PC-3 (cell line): ENCODE results near the gene PARG. TPM values are rescaled to one million over a fixed set of nuclear protein-coding genes. Genes with fewer than 3 reads are reported as not detected.
A peak's percentile ranks its signal among the peaks of the same experiment; 100 is the strongest.
"Not testable (repeated sequence)": the region's sequence is repeated elsewhere in the genome, so short reads cannot be mapped to it uniquely, and the experiment has no call there.

Experiments used
- ATAC-seq: fragments of 200-7000 bp; cut with Tn5 transposase; 2 replicates; pipeline ENCODE4 v1.9.1; 2020; ENCODE audit warnings: mild to moderate bottlenecking, moderate library complexity
- BruUV-seq: library from RNA; stranded (reverse); fragments of 400-500 nt; replicated peaks from 2 replicates; lab custom pipeline; 2021; lab: Mats Ljungman, UMichigan
- CTCF ChIA-PET: fragments of 300-600 bp; sonication (Branson Sonifier 250); formaldehyde crosslinking; loops from one replicate; lab custom pipeline; 2022; ENCODE audit warnings: antibody characterized with exemption; lab: Charles Lee
- POLR2A ChIA-PET: fragments of 300-600 bp; sonication (Branson Sonifier 250); formaldehyde crosslinking; loops from one replicate; lab custom pipeline; 2022; ENCODE audit warnings: antibody characterized with exemption; ENCODE audit not compliant: unreplicated experiment; lab: Charles Lee
- DNase-seq: peaks from one replicate; pipeline ENCODE4 v3.0.0-alpha.2; 2015
- H2AFZ ChIP-seq: fragments of 300-600 bp; sonication (generic); 2 replicates; pipeline ENCODE4 v1.6.0; 2016; ENCODE audit warnings: antibody characterized with exemption, low read length
- H3F3A ChIP-seq: fragments of 300-600 bp; sonication (generic); one replicate; pipeline ENCODE4 v1.6.0; 2017; ENCODE audit warnings: antibody characterized with exemption, low read length, control low read depth, mild to moderate bottlenecking; ENCODE audit not compliant: unreplicated experiment
- H3K27ac ChIP-seq: fragments of 300-600 bp; sonication (generic); 2 replicates; pipeline ENCODE4 v1.5.1; 2016; ENCODE audit warnings: mild to moderate bottlenecking, low read length
- H3K27me3 ChIP-seq: fragments of 300-600 bp; sonication (generic); 2 replicates; pipeline ENCODE4 v1.6.1; 2016; ENCODE audit warnings: low read length, mixed read lengths
- H3K36me3 ChIP-seq: fragments of 300-600 bp; sonication (generic); 2 replicates; pipeline ENCODE4 v1.6.1; 2016; ENCODE audit warnings: low read depth, mixed run types, low read length, mixed read lengths
- H3K4me1 ChIP-seq: fragments of 300-600 bp; sonication (generic); 2 replicates; pipeline ENCODE4 v1.5.1; 2016; ENCODE audit warnings: low read length; ENCODE audit not compliant: insufficient read depth
- H3K4me2 ChIP-seq: fragments of 300-600 bp; sonication (generic); 2 replicates; pipeline ENCODE4 v1.6.0; 2016; ENCODE audit warnings: low read length
- H3K4me3 ChIP-seq: fragments of 300-600 bp; sonication (generic); 2 replicates; pipeline ENCODE4 v1.5.1; 2016; ENCODE audit warnings: mild to moderate bottlenecking, low read length, mixed read lengths
- H3K79me2 ChIP-seq: fragments of 300-600 bp; sonication (generic); 2 replicates; pipeline ENCODE4 v1.6.1; 2017; ENCODE audit warnings: low read length, mixed read lengths
- H3K9ac ChIP-seq: fragments of 300-600 bp; sonication (generic); 2 replicates; pipeline ENCODE4 v1.6.0; 2016; ENCODE audit warnings: mild to moderate bottlenecking, low read length
- H3K9me2 ChIP-seq: fragments of 300-600 bp; sonication (generic); replicated peaks from 2 replicates; pipeline ENCODE4 v1.6.1; 2016; ENCODE audit warnings: mixed run types, low read length, mixed read lengths
- H3K9me3 ChIP-seq: fragments of 300-600 bp; sonication (generic); 2 replicates; pipeline ENCODE4 v1.6.1; 2016; ENCODE audit warnings: low read length, mixed read lengths
- H4K20me1 ChIP-seq: fragments of 300-600 bp; sonication (generic); 2 replicates; pipeline ENCODE4 v1.6.1; 2016; ENCODE audit warnings: low read length, mixed read lengths
- intact Hi-C: fragments of 100-400 bp; cut with micrococcal nuclease; formaldehyde crosslinking; loops from 2 replicates; pipeline ENCODE4 v1.9.0; 2023
- total RNA-seq: library from RNA; depleted of rRNA; stranded (reverse); fragments of >200 nt; gene quantifications from 2 replicates; pipeline ENCODE4 v1.2.3, GENCODE V29; 2014
- TF ChIP-seq, protein P1 (sequence below): fragments of 300-600 bp; sonication (generic); conservative IDR thresholded peaks from 2 replicates; pipeline ENCODE4 v1.5.1; 2017; ENCODE audit warnings: antibody characterized with exemption, low read depth, mild to moderate bottlenecking, low read length

Gene PARG
- total RNA-seq, 1 experiment from 2014 or later: 85.4 TPM

GRCh38 chr10:49970331-49970857 lies 28.6 kb upstream of the PARG start:
- H4K20me1 ChIP-seq, intact Hi-C loops, H3K27me3 ChIP-seq, H3K9me2 ChIP-seq, H3K9ac ChIP-seq, DNase-seq, H2AFZ ChIP-seq, CTCF ChIA-PET, BruUV-seq, H3K4me3 ChIP-seq, H3K4me2 ChIP-seq, H3K79me2 ChIP-seq, H3K27ac ChIP-seq, H3F3A ChIP-seq, H3K36me3 ChIP-seq, H3K4me1 ChIP-seq, H3K9me3 ChIP-seq, ATAC-seq, POLR2A ChIA-PET: not testable (repeated sequence)

DNA sequence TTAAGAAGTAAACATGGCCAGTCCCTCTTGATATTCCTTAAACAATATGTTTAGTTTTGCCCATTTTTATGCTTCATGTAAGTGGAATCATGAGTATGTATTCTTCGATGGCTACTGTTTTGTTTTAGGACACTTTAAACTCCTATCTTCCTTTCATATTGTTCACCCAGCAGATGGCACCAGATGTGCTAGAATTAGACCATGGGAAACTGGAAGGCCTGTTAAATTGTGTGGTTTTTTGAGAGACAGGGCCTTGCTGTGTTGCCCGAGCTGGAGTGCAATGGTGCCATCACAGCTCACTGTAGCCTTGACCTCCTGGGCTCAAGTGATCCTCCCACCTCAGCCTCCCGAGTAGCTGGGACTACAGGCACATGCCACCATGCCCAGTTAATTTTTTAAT lies 11.3 kb upstream of the PARG start:
- H3K4me3 ChIP-seq, BruUV-seq, H4K20me1 ChIP-seq, H3K9me2 ChIP-seq, H3K4me1 ChIP-seq, H2AFZ ChIP-seq, H3K4me2 ChIP-seq, H3F3A ChIP-seq, H3K27ac ChIP-seq, POLR2A ChIA-PET, H3K27me3 ChIP-seq, H3K9ac ChIP-seq, intact Hi-C loops, CTCF ChIA-PET, H3K9me3 ChIP-seq: not testable (repeated sequence)
- DNase-seq (peak; percentile 39), ATAC-seq (peak; percentile 71)
- Histone ChIP-seq H3K79me2 (peaks cover 53% of the 10 kb centered on the region), H3K36me3 (peaks cover 40% of the 10 kb centered on the region; the same call in 1 of the 2 replicates)
- TF ChIP-seq, protein P1, sequence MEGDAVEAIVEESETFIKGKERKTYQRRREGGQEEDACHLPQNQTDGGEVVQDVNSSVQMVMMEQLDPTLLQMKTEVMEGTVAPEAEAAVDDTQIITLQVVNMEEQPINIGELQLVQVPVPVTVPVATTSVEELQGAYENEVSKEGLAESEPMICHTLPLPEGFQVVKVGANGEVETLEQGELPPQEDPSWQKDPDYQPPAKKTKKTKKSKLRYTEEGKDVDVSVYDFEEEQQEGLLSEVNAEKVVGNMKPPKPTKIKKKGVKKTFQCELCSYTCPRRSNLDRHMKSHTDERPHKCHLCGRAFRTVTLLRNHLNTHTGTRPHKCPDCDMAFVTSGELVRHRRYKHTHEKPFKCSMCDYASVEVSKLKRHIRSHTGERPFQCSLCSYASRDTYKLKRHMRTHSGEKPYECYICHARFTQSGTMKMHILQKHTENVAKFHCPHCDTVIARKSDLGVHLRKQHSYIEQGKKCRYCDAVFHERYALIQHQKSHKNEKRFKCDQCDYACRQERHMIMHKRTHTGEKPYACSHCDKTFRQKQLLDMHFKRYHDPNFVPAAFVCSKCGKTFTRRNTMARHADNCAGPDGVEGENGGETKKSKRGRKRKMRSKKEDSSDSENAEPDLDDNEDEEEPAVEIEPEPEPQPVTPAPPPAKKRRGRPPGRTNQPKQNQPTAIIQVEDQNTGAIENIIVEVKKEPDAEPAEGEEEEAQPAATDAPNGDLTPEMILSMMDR: peak; percentile 36

DNA sequence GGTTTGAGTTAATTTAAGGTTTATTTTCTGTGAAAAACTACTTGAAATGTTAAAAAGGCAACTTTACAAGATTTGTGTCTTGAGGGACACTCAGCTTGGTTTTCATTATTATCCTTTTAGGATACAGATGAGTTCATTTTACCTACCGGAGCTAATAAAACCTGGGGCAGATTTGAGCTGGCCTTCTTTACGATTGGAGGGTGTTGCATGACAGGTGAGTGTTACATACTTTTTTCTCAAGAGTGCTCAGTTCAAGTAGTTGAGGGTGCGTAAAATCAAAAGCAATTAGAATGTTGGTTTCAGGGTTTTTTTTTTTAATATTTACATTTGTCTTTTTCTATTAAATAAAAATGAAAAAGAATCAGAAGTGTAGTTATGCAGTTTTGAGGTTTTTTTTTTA lies 10.2 kb upstream of the PARG start:
- Histone ChIP-seq H3K36me3 (peaks cover 39% of the 10 kb centered on the region), H3K79me2 (peaks cover 58% of the 10 kb centered on the region)
- H3K27me3 ChIP-seq, H3K9me2 ChIP-seq, H3K9me3 ChIP-seq, H2AFZ ChIP-seq, H3K27ac ChIP-seq, POLR2A ChIA-PET, BruUV-seq, H3K4me1 ChIP-seq, H3K4me2 ChIP-seq, DNase-seq, H4K20me1 ChIP-seq, CTCF ChIA-PET, H3K4me3 ChIP-seq, intact Hi-C loops, H3F3A ChIP-seq, ATAC-seq, H3K9ac ChIP-seq: not testable (repeated sequence)

- H3K4me1 ChIP-seq, H2AFZ ChIP-seq, H3K9me2 ChIP-seq, DNase-seq, H3K4me2 ChIP-seq, CTCF ChIA-PET, H3K9ac ChIP-seq, H3K27ac ChIP-seq, H3F3A ChIP-seq, BruUV-seq, POLR2A ChIA-PET, H3K9me3 ChIP-seq, H4K20me1 ChIP-seq, H3K4me3 ChIP-seq, intact Hi-C loops, ATAC-seq, H3K27me3 ChIP-seq: not testable (repeated sequence)
- peaks cover 71% of the 10 kb centered on the region for H3K79me2 ChIP-seq
- peaks cover 40% of the 10 kb centered on the region for H3K36me3 ChIP-seq
Observed at GRCh38 chr10:49948737-49949136, 6.9 kb upstream of the PARG start.

- Histone ChIP-seq H4K20me1 (peaks cover 12% of the 10 kb centered on the region), H3K79me2 (peaks cover 75% of the 10 kb centered on the region), H3K4me1 (peaks cover 12% of the 10 kb centered on the region), H3K36me3 (peaks cover 41% of the 10 kb centered on the region)
- H2AFZ ChIP-seq, H3K4me3 ChIP-seq, CTCF ChIA-PET, DNase-seq, H3K4me2 ChIP-seq, H3K9me2 ChIP-seq, POLR2A ChIA-PET, H3K9me3 ChIP-seq, intact Hi-C loops, H3K27ac ChIP-seq, H3K9ac ChIP-seq, H3F3A ChIP-seq, H3K27me3 ChIP-seq, ATAC-seq, BruUV-seq: not testable (repeated sequence)
Observed at GRCh38 chr10:49948142-49948541, 6.3 kb upstream of the PARG start.

GRCh38 chr10:49943607-49944006 lies 1.8 kb upstream of the PARG start:
- H4K20me1 ChIP-seq, POLR2A ChIA-PET, H3K9me3 ChIP-seq, ATAC-seq, H2AFZ ChIP-seq, H3K9me2 ChIP-seq, BruUV-seq, intact Hi-C loops, DNase-seq, H3K27me3 ChIP-seq, CTCF ChIA-PET, H3K27ac ChIP-seq, H3F3A ChIP-seq: not testable (repeated sequence)
- H3K4me1 ChIP-seq: peaks cover 15% of the 10 kb centered on the region
- peak overlapping the region; percentile 71 for H3K4me3 ChIP-seq
- H3K9ac ChIP-seq: peak overlapping the region; percentile 89; the same call in 1 of the 2 replicates
- H3K79me2 ChIP-seq: peaks cover 89% of the 10 kb centered on the region
- peak overlapping the region; percentile 78 for H3K4me2 ChIP-seq
- peaks cover 25% of the 10 kb centered on the region for H3K36me3 ChIP-seq
